Measurements from ENCODE around the gene ARL17B.
"Not testable (repeated sequence)": the region's sequence is repeated elsewhere in the genome, so short reads cannot be mapped to it uniquely, and the experiment has no call there.

ARL17B gene

GRCh38 chr17:46252804-46253203 lies 108.8 kb downstream of the ARL17B start:
- in situ Hi-C loops (cut with MboI; ENCODE audit: low sequenced_read_pairs) = not testable (repeated sequence)

GRCh38 chr17:46249153-46249552 lies 112.4 kb downstream of the ARL17B start:
- in situ Hi-C loops (cut with MboI; ENCODE audit: low sequenced_read_pairs) = not testable (repeated sequence)

GRCh38 chr17:46244949-46245768 lies 116.4 kb downstream of the ARL17B start:
- in situ Hi-C loops (cut with MboI; ENCODE audit: low sequenced_read_pairs) = not testable (repeated sequence)

- in situ Hi-C loops (cut with MboI; ENCODE audit: low sequenced_read_pairs) = not testable (repeated sequence)
Observed at GRCh38 chr17:46244339-46244913, 117.1 kb downstream of the ARL17B start.

GRCh38 chr17:46243928-46244327 lies 117.6 kb downstream of the ARL17B start:
- in situ Hi-C loops (cut with MboI; ENCODE audit: low sequenced_read_pairs) = not testable (repeated sequence)

- in situ Hi-C loops (cut with MboI; ENCODE audit: low sequenced_read_pairs) = not testable (repeated sequence)
Observed at GRCh38 chr17:46243505-46243904, 118.1 kb downstream of the ARL17B start.

GRCh38 chr17:46231359-46231758 lies 130.2 kb downstream of the ARL17B start:
- in situ Hi-C loops (cut with MboI; ENCODE audit: low sequenced_read_pairs) = not testable (repeated sequence)

GRCh38 chr17:46225274-46225794 lies 136.2 kb downstream of the ARL17B start:
- in situ Hi-C loops (cut with MboI; ENCODE audit: low sequenced_read_pairs) = not testable (repeated sequence)

- in situ Hi-C loops (cut with MboI; ENCODE audit: low sequenced_read_pairs) = not testable (repeated sequence)
Observed at GRCh38 chr17:46224864-46225263, 136.7 kb downstream of the ARL17B start.
